HG02610 (cell line): ENCODE data around the gene DNM3.

Experiments
- ATAC-seq: cut with Tn5 transposase; IDR thresholded peaks from one replicate; pipeline ENCODE4 v1.9.1; 2021; ENCODE audit warnings: mild to moderate bottlenecking, moderate library complexity; ENCODE audit not compliant: unreplicated experiment

DNM3 gene

GRCh38 chr1:171817511-171818265 is 23.6 kb upstream of the DNM3 start:
- ATAC-seq = peak; percentile 92

- no peak for ATAC-seq
These were observed 21.4 kb upstream of the DNM3 start for GRCh38 chr1:171819946-171820345.

- ATAC-seq = no peak
These were observed 14.3 kb upstream of the DNM3 start for GRCh38 chr1:171826973-171827372.

GRCh38 chr1:171828794-171829193 is 12.5 kb upstream of the DNM3 start:
- no peak for ATAC-seq

- no peak for ATAC-seq
These were observed 8.0 kb upstream of the DNM3 start for GRCh38 chr1:171833091-171833825.

- ATAC-seq = no peak
These were observed 6.5 kb upstream of the DNM3 start for GRCh38 chr1:171834821-171835220.

- ATAC-seq = no peak
These were observed 5.4 kb upstream of the DNM3 start for GRCh38 chr1:171835891-171836290.

- no peak for ATAC-seq
These were observed 848 bp downstream of the DNM3 start for GRCh38 chr1:171841931-171842761.

- no peak for ATAC-seq
These were observed 3.1 kb downstream of the DNM3 start for GRCh38 chr1:171844381-171844780.

GRCh38 chr1:171845998-171846397 is 4.7 kb downstream of the DNM3 start:
- no peak for ATAC-seq

GRCh38 chr1:171849245-171849898 is 8.1 kb downstream of the DNM3 start:
- ATAC-seq = no peak

- ATAC-seq = no peak
These were observed 9.5 kb downstream of the DNM3 start for GRCh38 chr1:171850651-171851350.

- no peak for ATAC-seq
These were observed 11.0 kb downstream of the DNM3 start for GRCh38 chr1:171852272-171852671.

GRCh38 chr1:171855381-171855780 is 14.1 kb downstream of the DNM3 start:
- no peak for ATAC-seq

GRCh38 chr1:171858696-171859095 is 17.4 kb downstream of the DNM3 start:
- ATAC-seq = no peak

- ATAC-seq = no peak
These were observed 19.4 kb downstream of the DNM3 start for GRCh38 chr1:171860696-171861095.

GRCh38 chr1:171863531-171863930 is 22.2 kb downstream of the DNM3 start:
- ATAC-seq = no peak

- no peak for ATAC-seq
These were observed 23.0 kb downstream of the DNM3 start for GRCh38 chr1:171864308-171864707.

- no peak for ATAC-seq
These were observed 23.8 kb downstream of the DNM3 start for GRCh38 chr1:171865106-171865505.

GRCh38 chr1:171867236-171867635 is 25.9 kb downstream of the DNM3 start:
- no peak for ATAC-seq
